Thyroid gland (tissue), 4 donors: ENCODE measurements around the gene OR5B2. TPM values are rescaled to one million over a fixed set of nuclear protein-coding genes. Genes with fewer than 3 reads are reported as not detected.

Experiments
- DNase-seq, 2 donors: peaks; one replicate each; pipeline ENCODE4 v3.0.0-alpha.2; 2019
- H3K27ac ChIP-seq, 3 donors: fragments of 200-600 bp; sonication (generic); 1 replicate in 2 of 3; 2 replicates in 1 of 3; pipeline ENCODE4 v1.5.1; 2016 to 2019; ENCODE audit warnings: mild to moderate bottlenecking in 1 of 3, moderate library complexity in 1 of 3
- H3K27me3 ChIP-seq: fragments of 200-600 bp; sonication (generic); one replicate; pipeline ENCODE4 v1.5.1; 2019
- H3K36me3 ChIP-seq, 2 donors: fragments of 200-600 bp; sonication (generic); one replicate each; pipeline ENCODE4 v1.5.1; 2016 to 2019
- H3K4me1 ChIP-seq, 2 donors: fragments of 200-600 bp; sonication (generic); one replicate each; pipeline ENCODE4 v1.5.1; 2017 to 2019
- H3K4me3 ChIP-seq, 3 donors: fragments of 200-600 bp; sonication (generic); replicated peaks in 1 of 3; 1 replicate in 2 of 3; 2 replicates in 1 of 3; pipeline ENCODE4 v1.5.1; 2016; ENCODE audit warnings: mild to moderate bottlenecking in 1 of 3
- H3K9me3 ChIP-seq: fragments of 200-600 bp; sonication (generic); one replicate; pipeline ENCODE4 v1.5.1; 2017
- POLR2A ChIP-seq, 2 donors: fragments of 450-650 bp; IDR thresholded peaks; one replicate each; pipeline ENCODE4 v1.6.1; 2017; ENCODE audit warnings: antibody characterized with exemption in 2 of 2, mild to moderate bottlenecking in 2 of 2, moderate library complexity in 1 of 2
- WGBS, 2 donors: methylation state at CpG; one replicate each; pipeline ENCODE4 v1.1.5; 2017; 5-methylcytosine and 5-hydroxymethylcytosine counted together
- intact Hi-C: fragments of 100-400 bp; cut with DNase I; formaldehyde crosslinking; loops from one replicate; pipeline ENCODE4 v1.15.1; 2023
- total RNA-seq, 4 donors: library from RNA; depleted of rRNA; stranded (reverse); fragments of >200 nt; gene quantifications; one replicate each; pipeline ENCODE4 v1.2.3, GENCODE V29; 2016
- TF ChIP-seq, protein P1 (sequence below), 6 experiments: fragments of 200-600 bp in 3 of 6; fragments of 450-650 bp in 3 of 6; sonication (generic) in 3 of 6; IDR thresholded peaks; one replicate each; pipeline ENCODE4 v1.5.1; 2016 to 2019; ENCODE audit warnings: antibody characterized with exemption in 6 of 6, mild to moderate bottlenecking in 2 of 6, inconsistent platforms in 1 of 6, moderate library complexity in 1 of 6

OR5B2 gene
- not detected for total RNA-seq

DNA sequence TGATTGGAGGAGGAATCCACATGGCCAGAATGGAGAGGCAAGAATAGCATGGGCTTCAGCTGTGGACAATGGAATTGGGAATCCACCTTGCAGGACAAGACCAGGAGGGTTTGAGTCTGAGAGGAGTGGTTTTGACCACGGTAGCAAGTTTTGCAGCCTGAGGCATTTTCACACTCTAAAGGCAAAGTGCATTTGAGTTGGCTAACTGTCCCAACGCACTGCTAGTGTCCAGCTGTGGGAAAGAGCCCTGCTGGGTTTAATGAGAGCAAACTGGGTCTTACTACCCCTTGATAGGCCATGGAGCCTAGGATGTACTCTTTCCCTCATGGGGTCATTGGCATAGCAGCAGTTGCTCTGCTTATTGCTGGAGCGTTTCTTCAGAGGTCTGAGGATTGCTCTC is at the start of gene OR5B2:
Gene OR5B2 (minus strand): TSS at position 101 of the 400 bp plus-strand sequence. CDS start 4,860 bp downstream, outside the sequence.
- H3K27me3 ChIP-seq, result no peaks in the 10 kb centered on the region
- H3K4me3 ChIP-seq, result no peak within 1 kb of the TSS
- no peaks in the 10 kb centered on the region for H3K9me3 ChIP-seq
- H3K36me3 ChIP-seq, result no peaks in the 10 kb centered on the region
- TF ChIP-seq POLR2A (IDR thresholded peaks at IDR 0.05), result no peak
- TF ChIP-seq, protein P1, sequence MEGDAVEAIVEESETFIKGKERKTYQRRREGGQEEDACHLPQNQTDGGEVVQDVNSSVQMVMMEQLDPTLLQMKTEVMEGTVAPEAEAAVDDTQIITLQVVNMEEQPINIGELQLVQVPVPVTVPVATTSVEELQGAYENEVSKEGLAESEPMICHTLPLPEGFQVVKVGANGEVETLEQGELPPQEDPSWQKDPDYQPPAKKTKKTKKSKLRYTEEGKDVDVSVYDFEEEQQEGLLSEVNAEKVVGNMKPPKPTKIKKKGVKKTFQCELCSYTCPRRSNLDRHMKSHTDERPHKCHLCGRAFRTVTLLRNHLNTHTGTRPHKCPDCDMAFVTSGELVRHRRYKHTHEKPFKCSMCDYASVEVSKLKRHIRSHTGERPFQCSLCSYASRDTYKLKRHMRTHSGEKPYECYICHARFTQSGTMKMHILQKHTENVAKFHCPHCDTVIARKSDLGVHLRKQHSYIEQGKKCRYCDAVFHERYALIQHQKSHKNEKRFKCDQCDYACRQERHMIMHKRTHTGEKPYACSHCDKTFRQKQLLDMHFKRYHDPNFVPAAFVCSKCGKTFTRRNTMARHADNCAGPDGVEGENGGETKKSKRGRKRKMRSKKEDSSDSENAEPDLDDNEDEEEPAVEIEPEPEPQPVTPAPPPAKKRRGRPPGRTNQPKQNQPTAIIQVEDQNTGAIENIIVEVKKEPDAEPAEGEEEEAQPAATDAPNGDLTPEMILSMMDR (IDR thresholded peaks at IDR 0.05), result no peak
- no peaks in the 10 kb centered on the region for H3K4me1 ChIP-seq
- DNase-seq, result no peak
- no peak within 1 kb of the TSS for H3K27ac ChIP-seq
- 70 to 82% methylated on average over 3 of the region's 3 CpGs for WGBS, 2 donors
- intact Hi-C loops, result no loop called here

DNA sequence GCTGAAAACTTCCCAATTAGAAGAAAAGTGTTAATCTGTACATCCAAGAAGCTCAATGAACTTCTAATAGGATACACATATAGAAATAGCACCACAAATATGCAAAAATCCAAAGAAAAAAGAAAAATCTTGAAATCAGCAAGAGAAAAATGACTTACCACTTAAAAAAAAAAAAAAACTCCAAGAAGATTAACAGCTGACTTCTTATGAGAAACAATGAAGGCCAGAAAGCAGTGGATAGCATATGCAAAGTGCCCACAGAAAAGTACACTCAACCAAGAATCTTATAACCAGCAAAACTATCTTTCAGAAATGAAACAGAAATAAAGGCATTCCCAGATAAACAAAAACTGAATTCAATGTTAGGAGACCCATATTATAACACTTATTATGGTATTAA is 44.0 kb upstream of the OR5B2 start:
- DNase-seq, result no peak
- Histone ChIP-seq H3K9me3 (no peaks in the 10 kb centered on the region), H3K27ac (no peak overlapping the region), H3K4me3 (no peak overlapping the region), H3K4me1 (no peaks in the 10 kb centered on the region), H3K36me3 (no peaks in the 10 kb centered on the region), H3K27me3 (no peaks in the 10 kb centered on the region)
- intact Hi-C loops, result no loop called here
- TF ChIP-seq, protein P1 (IDR thresholded peaks at IDR 0.05), result no peak
- no peak for TF ChIP-seq POLR2A (IDR thresholded peaks at IDR 0.05)

DNA sequence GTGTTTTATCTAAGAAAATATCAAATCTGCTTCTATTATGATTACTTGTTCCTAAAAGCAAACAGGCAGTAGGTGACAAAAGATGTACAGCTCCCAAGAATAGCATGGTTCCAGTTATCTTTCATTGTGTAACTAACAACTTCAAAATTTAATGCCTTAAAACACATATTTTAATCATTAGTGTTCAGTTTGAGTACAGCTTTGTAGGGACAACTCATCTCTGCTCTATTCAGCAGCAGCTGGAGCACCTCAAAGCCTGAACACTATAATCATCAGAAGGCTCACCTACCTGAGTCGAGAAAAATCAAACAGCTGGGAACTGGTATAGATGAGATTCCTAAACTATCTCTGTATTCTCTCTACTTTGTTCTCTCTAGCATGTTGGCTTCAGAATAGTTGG is 38.4 kb upstream of the OR5B2 start:
- Histone ChIP-seq H3K4me3 (no peak overlapping the region), H3K9me3 (no peaks in the 10 kb centered on the region), H3K27me3 (no peaks in the 10 kb centered on the region), H3K36me3 (no peaks in the 10 kb centered on the region), H3K27ac (no peak overlapping the region), H3K4me1 (no peaks in the 10 kb centered on the region)
- WGBS, 2 donors, result 81 to 85% methylated on average over 1 of the region's 1 CpG
- DNase-seq, result no peak
- intact Hi-C loops, result no loop called here
- no peak for TF ChIP-seq POLR2A (IDR thresholded peaks at IDR 0.05)
- TF ChIP-seq, protein P1 (IDR thresholded peaks at IDR 0.05), result no peak

DNA sequence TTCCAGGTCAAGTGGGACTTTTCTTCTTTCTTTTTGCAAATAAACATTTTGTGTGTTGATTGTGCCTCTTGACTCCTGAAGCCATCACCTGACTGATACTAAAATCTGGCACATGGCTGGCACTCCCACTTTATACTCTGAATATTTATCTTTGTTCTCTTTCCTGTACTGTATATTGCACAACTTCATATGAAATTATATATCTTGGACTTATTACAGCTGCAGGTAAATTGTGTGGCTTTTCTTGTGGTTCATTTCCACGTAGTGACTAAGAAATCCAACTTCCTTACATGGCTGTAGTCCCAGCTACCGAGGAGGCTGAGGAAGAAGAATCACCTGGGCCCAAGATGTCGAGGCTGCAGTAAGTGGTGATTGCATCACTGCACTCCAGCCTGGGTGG is 37.8 kb upstream of the OR5B2 start:
- 64 to 69% methylated on average over 3 of the region's 3 CpGs for WGBS, 2 donors
- no peaks in the 10 kb centered on the region for H3K4me1 ChIP-seq
- H3K27ac ChIP-seq, result no peak overlapping the region
- H3K4me3 ChIP-seq, result no peak overlapping the region
- intact Hi-C loops, result no loop called here
- no peaks in the 10 kb centered on the region for H3K9me3 ChIP-seq
- H3K27me3 ChIP-seq, result no peaks in the 10 kb centered on the region
- no peak for DNase-seq
- no peak for TF ChIP-seq POLR2A (IDR thresholded peaks at IDR 0.05)
- H3K36me3 ChIP-seq, result no peaks in the 10 kb centered on the region

DNA sequence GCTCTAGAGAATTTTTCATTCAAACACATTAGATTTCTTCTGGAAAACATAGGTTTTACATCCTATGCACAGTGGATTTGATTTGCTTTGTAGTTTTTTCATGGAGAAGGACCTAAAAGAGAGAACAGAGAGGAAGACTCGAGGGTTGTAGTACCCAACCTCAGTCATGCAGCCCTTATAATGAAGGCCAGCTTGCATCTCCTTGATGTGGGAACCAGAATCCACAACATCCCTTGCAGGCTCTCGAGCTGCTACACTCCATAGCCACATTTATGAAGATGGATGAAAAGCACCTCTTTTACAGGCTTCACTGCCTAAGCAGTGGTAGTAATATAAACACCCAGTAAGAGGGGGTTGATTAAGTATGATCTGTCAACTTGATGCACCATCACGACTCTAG is 23.7 kb upstream of the OR5B2 start:
- H3K4me3 ChIP-seq, result no peak overlapping the region
- no peaks in the 10 kb centered on the region for H3K9me3 ChIP-seq
- 45 to 56% methylated on average over 3 of the region's 3 CpGs for WGBS, 2 donors
- no peak for DNase-seq
- intact Hi-C loops, result no loop called here
- no peaks in the 10 kb centered on the region for H3K36me3 ChIP-seq
- no peak overlapping the region for H3K27ac ChIP-seq
- no peaks in the 10 kb centered on the region for H3K4me1 ChIP-seq
- no peak for TF ChIP-seq POLR2A (IDR thresholded peaks at IDR 0.05)
- TF ChIP-seq, protein P1 (IDR thresholded peaks at IDR 0.05), result no peak
- no peaks in the 10 kb centered on the region for H3K27me3 ChIP-seq

DNA sequence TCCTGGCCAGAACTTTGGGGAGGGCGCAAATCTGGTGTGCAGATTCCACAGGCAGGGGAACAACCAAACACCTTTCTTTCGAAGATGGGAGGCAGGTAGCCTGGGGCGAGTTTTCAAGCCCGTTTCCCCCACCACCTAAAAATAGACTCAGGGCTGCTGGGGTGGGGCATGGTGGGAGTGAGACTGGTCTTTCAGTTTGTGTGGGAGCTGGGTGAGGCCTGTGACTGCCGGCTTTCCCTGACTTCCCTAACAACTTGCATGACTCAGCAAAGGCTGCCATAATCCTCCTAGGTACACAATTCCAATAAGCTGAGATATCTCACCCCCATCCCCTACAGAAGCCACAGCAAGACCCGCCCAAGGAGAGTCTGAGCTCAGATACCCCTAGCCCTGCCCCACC is 18.4 kb upstream of the OR5B2 start:
- H3K27ac ChIP-seq, result no peak overlapping the region
- TF ChIP-seq, protein P1 (IDR thresholded peaks at IDR 0.05), result no peak
- TF ChIP-seq POLR2A (IDR thresholded peaks at IDR 0.05), result no peak
- no peak for DNase-seq
- H3K9me3 ChIP-seq, result no peaks in the 10 kb centered on the region
- intact Hi-C loops, result no loop called here
- 84 to 85% methylated on average over 6 of the region's 6 CpGs for WGBS, 2 donors
- no peak overlapping the region for H3K4me3 ChIP-seq
- H3K27me3 ChIP-seq, result no peaks in the 10 kb centered on the region
- H3K4me1 ChIP-seq, result no peaks in the 10 kb centered on the region
- H3K36me3 ChIP-seq, result no peaks in the 10 kb centered on the region
